ENCODE measurements around the gene RGL1.

DNA sequence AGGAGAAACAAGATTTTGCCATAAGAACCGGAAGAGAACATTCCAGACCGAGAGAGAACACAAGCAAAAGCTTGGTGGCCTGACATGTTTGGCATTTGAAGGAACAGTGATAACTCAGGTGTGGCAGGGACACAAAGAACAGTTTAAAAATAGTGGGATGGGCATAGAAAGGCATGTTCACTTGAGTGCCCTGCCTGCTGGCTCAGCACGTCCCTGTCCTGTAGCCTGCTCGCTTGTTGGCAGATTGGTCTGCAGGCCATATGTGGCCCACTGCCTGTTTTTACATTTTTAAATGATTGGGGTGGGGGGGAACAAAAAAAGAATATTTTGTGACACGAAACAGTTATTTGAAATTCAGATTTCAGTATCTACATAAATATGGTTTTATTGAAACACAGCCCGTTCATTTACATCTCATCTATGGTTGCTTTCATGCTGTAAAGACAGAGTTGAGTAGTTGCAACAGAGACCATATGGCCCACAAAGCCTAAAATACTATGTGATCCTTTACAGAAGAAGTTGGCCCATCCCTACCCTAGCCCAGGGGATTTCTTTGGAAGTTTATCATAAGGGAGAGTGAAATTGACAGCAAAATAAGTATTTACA lies 100.7 kb downstream of the RGL1 start:
- no peak for TF ChIP-seq POLR2A (IDR thresholded peaks at IDR 0.05)
- TF ChIP-seq, protein P1, sequence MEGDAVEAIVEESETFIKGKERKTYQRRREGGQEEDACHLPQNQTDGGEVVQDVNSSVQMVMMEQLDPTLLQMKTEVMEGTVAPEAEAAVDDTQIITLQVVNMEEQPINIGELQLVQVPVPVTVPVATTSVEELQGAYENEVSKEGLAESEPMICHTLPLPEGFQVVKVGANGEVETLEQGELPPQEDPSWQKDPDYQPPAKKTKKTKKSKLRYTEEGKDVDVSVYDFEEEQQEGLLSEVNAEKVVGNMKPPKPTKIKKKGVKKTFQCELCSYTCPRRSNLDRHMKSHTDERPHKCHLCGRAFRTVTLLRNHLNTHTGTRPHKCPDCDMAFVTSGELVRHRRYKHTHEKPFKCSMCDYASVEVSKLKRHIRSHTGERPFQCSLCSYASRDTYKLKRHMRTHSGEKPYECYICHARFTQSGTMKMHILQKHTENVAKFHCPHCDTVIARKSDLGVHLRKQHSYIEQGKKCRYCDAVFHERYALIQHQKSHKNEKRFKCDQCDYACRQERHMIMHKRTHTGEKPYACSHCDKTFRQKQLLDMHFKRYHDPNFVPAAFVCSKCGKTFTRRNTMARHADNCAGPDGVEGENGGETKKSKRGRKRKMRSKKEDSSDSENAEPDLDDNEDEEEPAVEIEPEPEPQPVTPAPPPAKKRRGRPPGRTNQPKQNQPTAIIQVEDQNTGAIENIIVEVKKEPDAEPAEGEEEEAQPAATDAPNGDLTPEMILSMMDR (IDR thresholded peaks at IDR 0.05) = no peak
